A673 (cell line): ENCODE data around the gene RNPEP. TPM values are rescaled to one million over a fixed set of nuclear protein-coding genes. Genes with fewer than 3 reads are reported as not detected.

Source experiments
- BruUV-seq: library from RNA; stranded (reverse); fragments of 400-500 nt; replicated peaks from 2 replicates; lab custom pipeline; 2021; lab: Mats Ljungman, UMichigan
- CTCF ChIA-PET: fragments of 300-600 bp; sonication (Branson Sonifier 250); formaldehyde crosslinking; loops from one replicate; lab custom pipeline; 2022; ENCODE audit warnings: antibody characterized with exemption; lab: Charles Lee
- POLR2A ChIA-PET: fragments of 300-600 bp; sonication (Branson Sonifier 250); formaldehyde crosslinking; loops from one replicate; lab custom pipeline; 2022; ENCODE audit warnings: antibody characterized with exemption; ENCODE audit not compliant: low non-redundant PET; lab: Charles Lee
- DNase-seq: peaks from one replicate; pipeline ENCODE4 v3.0.0-alpha.2; 2015; ENCODE audit warnings: low spot score
- H3K27ac ChIP-seq: fragments of 200-600 bp; sonication (generic); 2 replicates; pipeline ENCODE4 v1.5.1; 2016; ENCODE audit warnings: mixed run types, low read depth, mild to moderate bottlenecking, mixed read lengths, antibody characterized with exemption, low read length; ENCODE audit not compliant: poor library complexity, severe bottlenecking
- H3K27me3 ChIP-seq: fragments of 200-600 bp; sonication (generic); replicated peaks from 2 replicates; pipeline ENCODE4 v1.6.1; 2017; ENCODE audit warnings: mixed run types, low read depth, mild to moderate bottlenecking, mixed read lengths, antibody characterized with exemption, low read length; ENCODE audit not compliant: insufficient read depth, poor library complexity
- H3K36me3 ChIP-seq: fragments of 200-600 bp; sonication (generic); 2 replicates; pipeline ENCODE4 v1.6.1; 2016; ENCODE audit warnings: mixed run types, mild to moderate bottlenecking, mixed read lengths, antibody characterized with exemption, low read length; ENCODE audit not compliant: insufficient read depth, poor library complexity, severe bottlenecking
- H3K4me1 ChIP-seq: fragments of 200-600 bp; sonication (generic); 2 replicates; pipeline ENCODE4 v1.6.1; 2017; ENCODE audit warnings: mixed run types, mild to moderate bottlenecking, mixed read lengths, antibody characterized with exemption, low read length; ENCODE audit not compliant: insufficient read depth, poor library complexity, severe bottlenecking
- H3K4me3 ChIP-seq: fragments of 200-600 bp; sonication (generic); 2 replicates; pipeline ENCODE4 v1.5.1; 2016; ENCODE audit warnings: low read depth, mixed run types, mild to moderate bottlenecking, mixed read lengths, low read length; ENCODE audit not compliant: poor library complexity, severe bottlenecking
- H3K9me3 ChIP-seq: fragments of 200-600 bp; sonication (generic); 2 replicates; pipeline ENCODE4 v1.6.1; 2016; ENCODE audit warnings: mixed run types, low read depth, mild to moderate bottlenecking, mixed read lengths, antibody characterized with exemption, low read length; ENCODE audit not compliant: poor library complexity, severe bottlenecking
- CTCF ChIP-seq: fragments of 300-800, 200-600 bp; sonication (generic); conservative IDR thresholded peaks from 2 replicates; pipeline ENCODE4 v1.5.1; 2017; ENCODE audit warnings: low read depth, mild to moderate bottlenecking, antibody characterized with exemption, low read length, moderate library complexity, mixed read lengths
- EZH2 ChIP-seq: fragments of 200-600 bp; sonication (generic); IDR thresholded peaks from 2 replicates; pipeline ENCODE4 v1.6.1; 2017; ENCODE audit warnings: borderline replicate concordance, low read depth, mild to moderate bottlenecking, mixed read lengths, antibody characterized with exemption, low read length; ENCODE audit not compliant: poor library complexity, severe bottlenecking
- intact Hi-C: fragments of 100-400 bp; cut with micrococcal nuclease; formaldehyde crosslinking; loops from one replicate; pipeline ENCODE4 v1.10.0; 2022; ENCODE audit not compliant: unreplicated experiment
- total RNA-seq: library from RNA; stranded (reverse); gene quantifications from 2 replicates; pipeline ENCODE4 v1.2.3, GENCODE V29; 2021

Gene RNPEP
- total RNA-seq, 1 experiment from 2014 or later, result 59.3 TPM

DNA sequence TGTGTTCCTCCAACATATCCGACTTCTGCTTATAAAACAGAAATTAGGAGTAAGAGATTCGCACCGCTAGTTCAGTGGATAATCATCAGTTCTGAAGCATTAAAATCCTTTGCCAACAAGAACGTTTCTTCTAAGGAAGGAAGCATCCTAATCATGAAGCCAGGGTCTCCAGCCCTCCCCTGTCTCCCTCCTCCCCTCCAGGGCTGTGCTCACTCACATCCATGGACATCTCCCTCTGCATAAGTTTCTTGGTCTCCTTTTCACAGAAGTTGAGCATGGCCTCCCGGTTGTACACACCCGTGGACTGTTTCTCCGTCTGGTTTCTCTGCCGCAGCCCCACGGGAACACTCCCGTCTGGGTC is 36.6 kb upstream of the RNPEP start:
- no peaks in the 10 kb centered on the region for H3K36me3 ChIP-seq
- H3K27me3 ChIP-seq, result no peaks in the 10 kb centered on the region
- no TSS peak for BruUV-seq
- no peaks in the 10 kb centered on the region for H3K9me3 ChIP-seq
- TF ChIP-seq CTCF (no peak), EZH2 (no peak)
- no peak for DNase-seq
- CTCF ChIA-PET, result interaction anchor here (0.5 to 1.2 kb wide), 4 partner anchors 8 to 50 kb away, joined by 3 to 5 read pairs (median 4); no protein-coding TSS in a partner anchor
- H3K27ac ChIP-seq, result no peak overlapping the region
- intact Hi-C loops, result no loop called here
- POLR2A ChIA-PET, result no interaction called here
- peak overlapping the region; percentile 35 for H3K4me3 ChIP-seq
- H3K4me1 ChIP-seq, result peaks cover 8% of the 10 kb centered on the region

- BruUV-seq, result no TSS peak
- ChIA-PET CTCF (interaction anchor here (0.6 to 1.2 kb wide), 3 partner anchors 8 to 223 kb away, joined by 4 to 5 read pairs (median 4); no protein-coding TSS in a partner anchor), POLR2A (interaction anchor here (0.5 kb wide), 1 partner anchor 31 kb away, joined by 6 read pairs; no protein-coding TSS in a partner anchor)
- DNase-seq, result peak; percentile 73
- peaks cover 8% of the 10 kb centered on the region for H3K4me1 ChIP-seq
- TF ChIP-seq CTCF, result no peak
- TF ChIP-seq EZH2, result no peak
- H3K27me3 ChIP-seq, result no peaks in the 10 kb centered on the region
- no peaks in the 10 kb centered on the region for H3K9me3 ChIP-seq
- peak within 1 kb of the TSS; percentile 35 for H3K4me3 ChIP-seq
- no peak within 1 kb of the TSS for H3K27ac ChIP-seq
- intact Hi-C loops, result no loop called here
- no peaks in the 10 kb centered on the region for H3K36me3 ChIP-seq
These were observed 36.1 kb upstream of the RNPEP start, which contains the start of gene LMOD1 for GRCh38 chr1:201946224-201946908. TSS of gene LMOD1 (minus strand) at chr1:201946548. CDS start at chr1:201946340, 208 bp downstream.

DNA sequence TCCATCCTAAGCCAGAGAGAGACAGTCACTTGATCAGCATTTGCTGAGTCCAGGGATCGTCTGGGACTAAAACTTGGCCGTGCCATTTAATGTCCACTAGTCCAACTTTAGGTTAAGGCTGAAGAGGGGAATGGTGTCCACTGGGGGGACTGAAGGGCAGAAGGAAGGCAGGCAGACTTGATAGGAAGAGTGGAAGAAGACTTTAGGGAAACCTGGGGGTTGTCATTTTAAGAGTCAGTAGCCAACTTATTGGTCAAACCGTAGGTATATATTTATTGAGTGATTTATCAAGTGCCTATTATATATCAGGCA is 34.8 kb upstream of the RNPEP start:
- no TSS peak for BruUV-seq
- POLR2A ChIA-PET, result no interaction called here
- intact Hi-C loops, result no loop called here
- no peaks in the 10 kb centered on the region for H3K9me3 ChIP-seq
- no peaks in the 10 kb centered on the region for H3K27me3 ChIP-seq
- H3K4me3 ChIP-seq, result no peak overlapping the region
- no peaks in the 10 kb centered on the region for H3K36me3 ChIP-seq
- H3K27ac ChIP-seq, result no peak overlapping the region
- TF ChIP-seq CTCF (no peak), EZH2 (no peak)
- no peak for DNase-seq
- peaks cover 8% of the 10 kb centered on the region for H3K4me1 ChIP-seq
- CTCF ChIA-PET, result no interaction called here
